CD14-positive monocyte (primary cell): Measurements from ENCODE around the gene LIX1. TPM values are rescaled to one million over a fixed set of nuclear protein-coding genes. Genes with fewer than 3 reads are reported as not detected.

Experiments used
- DNase-seq, 3 donors: peaks; one replicate each; pipeline ENCODE4 v3.0.0-alpha.2; 2011 to 2022
- H2AFZ ChIP-seq: 2 replicates; pipeline ENCODE4 v1.6.0; 2012; ENCODE audit warnings: mild to moderate bottlenecking, low read depth, low read length, inconsistent platforms; ENCODE audit not compliant: insufficient read depth, poor library complexity, severe bottlenecking
- H3K27ac ChIP-seq, 2 donors: 1 replicate in 1 of 2; 2 replicates in 1 of 2; pipeline ENCODE4 v1.5.1; 2012 to 2013; ENCODE audit warnings: low read length in 2 of 2, control low read depth in 1 of 2, inconsistent platforms in 1 of 2, low read depth in 1 of 2, mild to moderate bottlenecking in 1 of 2
- H3K27me3 ChIP-seq, 2 donors: one replicate each; pipeline versions ENCODE4 v1.6.0 to v1.6.1; 2011 to 2013; ENCODE audit warnings: low read length in 2 of 2; ENCODE audit not compliant: control insufficient read depth in 2 of 2, insufficient read depth in 2 of 2
- H3K36me3 ChIP-seq, 2 donors: replicated peaks in 1 of 2; 1 replicate in 1 of 2; 2 replicates in 1 of 2; pipeline versions ENCODE4 v1.5.1 to v1.6.1; 2012 to 2013; ENCODE audit warnings: low read length in 2 of 2, control low read depth in 1 of 2, inconsistent platforms in 1 of 2, mild to moderate bottlenecking in 1 of 2; ENCODE audit not compliant: insufficient read depth in 2 of 2, control insufficient read depth in 1 of 2
- H3K4me1 ChIP-seq, 2 donors: 1 replicate in 1 of 2; 2 replicates in 1 of 2; pipeline versions ENCODE4 v1.5.1 to v1.6.1; 2012 to 2013; ENCODE audit warnings: low read length in 2 of 2, control low read depth in 1 of 2, inconsistent platforms in 1 of 2, mild to moderate bottlenecking in 1 of 2, moderate library complexity in 1 of 2; ENCODE audit not compliant: insufficient read depth in 2 of 2, control insufficient read depth in 1 of 2
- H3K4me2 ChIP-seq: replicated peaks from 2 replicates; pipeline ENCODE3; 2012; ENCODE audit warnings: low read length, moderate library complexity, mild to moderate bottlenecking; ENCODE audit not compliant: poor library complexity, severe bottlenecking; ENCODE audit errors: extremely low read depth
- H3K4me3 ChIP-seq, 3 experiments: fragments of 200-600 bp in 1 of 3; sonication (generic) in 1 of 3; replicated peaks in 1 of 3; 1 replicate in 2 of 3; 2 replicates in 1 of 3; pipeline ENCODE4 v1.5.1; 2011 to 2013; ENCODE audit warnings: low read length in 3 of 3, mild to moderate bottlenecking in 3 of 3, control low read depth in 2 of 3, low read depth in 2 of 3, inconsistent platforms in 1 of 3, moderate library complexity in 1 of 3
- H3K79me2 ChIP-seq: 2 replicates; pipeline ENCODE4 v1.6.0; 2012; ENCODE audit warnings: mild to moderate bottlenecking, control low read depth, inconsistent platforms, low read length, moderate library complexity; ENCODE audit not compliant: insufficient read depth
- H3K9ac ChIP-seq: 2 replicates; pipeline ENCODE4 v1.6.0; 2017; ENCODE audit warnings: low read length, mild to moderate bottlenecking; ENCODE audit not compliant: insufficient read depth, poor library complexity, severe bottlenecking
- H3K9me3 ChIP-seq, 2 donors: replicated peaks in 1 of 2; 1 replicate in 1 of 2; 2 replicates in 1 of 2; pipeline versions ENCODE4 v1.5.1 to v1.6.1; 2012 to 2013; ENCODE audit warnings: low read length in 2 of 2, control low read depth in 1 of 2; ENCODE audit not compliant: control insufficient read depth in 1 of 2, insufficient read depth in 1 of 2
- H4K20me1 ChIP-seq: 2 replicates; pipeline ENCODE4 v1.6.0; 2012; ENCODE audit warnings: mild to moderate bottlenecking, low read length, control low read depth, moderate library complexity; ENCODE audit not compliant: insufficient read depth
- H3K27ac Mint-ChIP-seq, 7 donors: one replicate each; pipeline ENCODE4 v1.8.0; 2020; ENCODE audit warnings: mild to moderate bottlenecking in 7 of 7, mixed read lengths in 7 of 7, moderate library complexity in 6 of 7, inconsistent platforms in 2 of 7
- H3K27me3 Mint-ChIP-seq, 3 donors: one replicate each; pipeline ENCODE4 v1.8.0; 2021 to 2022; ENCODE audit warnings: low read depth in 3 of 3, mild to moderate bottlenecking in 3 of 3, mixed read lengths in 3 of 3, moderate library complexity in 3 of 3, inconsistent platforms in 1 of 3
- H3K36me3 Mint-ChIP-seq, 2 donors: one replicate each; pipeline ENCODE4 v1.8.0; 2020; ENCODE audit warnings: mixed read lengths in 2 of 2, inconsistent platforms in 1 of 2, mild to moderate bottlenecking in 1 of 2
- H3K4me1 Mint-ChIP-seq: one replicate; pipeline ENCODE4 v1.8.0; 2020; ENCODE audit warnings: mild to moderate bottlenecking, mixed read lengths
- H3K4me3 Mint-ChIP-seq, 2 donors: one replicate each; pipeline ENCODE4 v1.8.0; 2020; ENCODE audit warnings: mild to moderate bottlenecking in 2 of 2, mixed read lengths in 2 of 2, moderate library complexity in 1 of 2
- H3K9me3 Mint-ChIP-seq, 7 donors: one replicate each; pipeline ENCODE4 v1.8.0; 2020 to 2022; ENCODE audit warnings: mixed read lengths in 7 of 7, mild to moderate bottlenecking in 6 of 7, moderate library complexity in 6 of 7, inconsistent platforms in 2 of 7
- CTCF ChIP-seq: fragments of 200-600 bp; IDR thresholded peaks from one replicate; pipeline ENCODE4 v1.8.0; 2022; ENCODE audit warnings: antibody characterized with exemption, mild to moderate bottlenecking
- WGBS: methylation state at CpG from one replicate; pipeline ENCODE4 v1.1.5; 2013; ENCODE audit warnings: missing lambda C conversion rate; ENCODE audit not compliant: insufficient coverage; 5-methylcytosine and 5-hydroxymethylcytosine counted together
- intact Hi-C, 2 donors: fragments of 100-400 bp; cut with micrococcal nuclease; formaldehyde crosslinking; loops; one replicate each; pipeline versions ENCODE4 v1.15.0 to v1.15.1; 2023
- polyA plus RNA-seq, 3 donors: library from polyadenylated mRNA; depleted of rRNA in 1 of 3; unstranded in 2 of 3; stranded (reverse) in 1 of 3; fragments of 300-500 nt in 2 of 3; fragments of >200 nt in 1 of 3; fragmentation: Illumina TruSeq in 2 of 3; gene quantifications; 1 replicate in 2 of 3; 2 replicates in 1 of 3; pipeline ENCODE4 v1.2.3, GENCODE V29; 2012 to 2021

The LIX1 gene
- polyA plus RNA-seq, 3 donors = not detected

GRCh38 chr5:97111004-97111403, 31.4 kb downstream of the LIX1 start:
- Histone ChIP-seq H3K36me3 (no peaks in the 10 kb centered on the region), H4K20me1 (no peaks in the 10 kb centered on the region), H3K4me2 (no peak overlapping the region), H3K9ac (no peak overlapping the region), H3K79me2 (no peaks in the 10 kb centered on the region), H3K27me3 (no peaks in the 10 kb centered on the region), H3K4me3 (no peak overlapping the region), H3K9me3 (no peaks in the 10 kb centered on the region), H2AFZ (no peak overlapping the region), H3K27ac (no peak overlapping the region), H3K4me1 (no peaks in the 10 kb centered on the region)
- Mint-ChIP-seq H3K36me3 (no peaks in the 10 kb centered on the region), H3K9me3 (no peaks in the 10 kb centered on the region), H3K27ac (no peak overlapping the region), H3K4me3 (no peak overlapping the region), H3K27me3 (peaks cover 0 to 3% (median 0%) of the 10 kb centered on the region in 3 donors), H3K4me1 (no peaks in the 10 kb centered on the region)
- intact Hi-C loops = no loop called here
- no peak for TF ChIP-seq CTCF
- 89% methylated on average over 1 of the region's 5 CpGs for WGBS
- no peak for DNase-seq

- Histone ChIP-seq H3K4me3 (no peak overlapping the region), H3K27me3 (no peaks in the 10 kb centered on the region), H3K9ac (no peak overlapping the region), H3K27ac (no peak overlapping the region), H3K36me3 (no peaks in the 10 kb centered on the region), H3K4me1 (no peaks in the 10 kb centered on the region), H3K9me3 (no peaks in the 10 kb centered on the region), H3K4me2 (no peak overlapping the region), H4K20me1 (no peaks in the 10 kb centered on the region), H2AFZ (no peak overlapping the region), H3K79me2 (no peaks in the 10 kb centered on the region)
- intact Hi-C loops = no loop called here
- WGBS = 100% methylated on average over 1 of the region's 7 CpGs
- no peak overlapping the region for H3K27ac Mint-ChIP-seq
- no peaks in the 10 kb centered on the region for H3K4me1 Mint-ChIP-seq
- H3K4me3 Mint-ChIP-seq = no peak overlapping the region
- DNase-seq = no peak
- no peaks in the 10 kb centered on the region for H3K36me3 Mint-ChIP-seq
- no peak for TF ChIP-seq CTCF
- peaks cover 0 to 4% (median 0%) of the 10 kb centered on the region in 7 donors for H3K9me3 Mint-ChIP-seq
- H3K27me3 Mint-ChIP-seq = peaks cover 0 to 3% (median 1%) of the 10 kb centered on the region in 3 donors
These were observed 35.1 kb downstream of the LIX1 start for GRCh38 chr5:97107318-97107717.
